Ishikawa (cell line): ENCODE measurements around the gene SAE1.

Source experiments
- CEBPB ChIP-seq: IDR thresholded peaks from 2 replicates; pipeline ENCODE4 v1.6.1; 2012
- CREB1 ChIP-seq: IDR thresholded peaks from 2 replicates; pipeline ENCODE4 v1.6.1; 2012; ENCODE audit warnings: low read depth
- EGR1 ChIP-seq: IDR thresholded peaks from 2 replicates; pipeline ENCODE4 v1.6.1; 2012
- EP300 ChIP-seq: IDR thresholded peaks from 2 replicates; pipeline ENCODE4 v1.6.1; 2012; ENCODE audit warnings: borderline replicate concordance
- FOXM1 ChIP-seq: IDR thresholded peaks from 2 replicates; pipeline ENCODE4 v1.6.1; 2012; ENCODE audit warnings: low read depth, borderline replicate concordance
- MAX ChIP-seq: IDR thresholded peaks from 2 replicates; pipeline ENCODE4 v1.6.1; 2012
- NFIC ChIP-seq: IDR thresholded peaks from 2 replicates; pipeline ENCODE4 v1.6.1; 2012
- RAD21 ChIP-seq: IDR thresholded peaks from 2 replicates; pipeline ENCODE4 v1.6.1; 2012; ENCODE audit warnings: low read depth
- REST ChIP-seq: IDR thresholded peaks from 2 replicates; pipeline ENCODE4 v1.6.1; 2012; ENCODE audit warnings: low read depth, mild to moderate bottlenecking
- TAF1 ChIP-seq: IDR thresholded peaks from 2 replicates; pipeline ENCODE4 v1.6.1; 2012; ENCODE audit warnings: low read depth, mild to moderate bottlenecking
- TCF12 ChIP-seq: IDR thresholded peaks from 2 replicates; pipeline ENCODE4 v1.6.1; 2012; ENCODE audit warnings: low read depth
- TEAD4 ChIP-seq: IDR thresholded peaks from 2 replicates; pipeline ENCODE4 v1.6.1; 2012
- USF1 ChIP-seq: IDR thresholded peaks from 2 replicates; pipeline ENCODE4 v1.6.1; 2012
- YY1 ChIP-seq: IDR thresholded peaks from 2 replicates; pipeline ENCODE4 v1.6.1; 2012; ENCODE audit warnings: low read depth
- ZBTB7A ChIP-seq: IDR thresholded peaks from 2 replicates; pipeline ENCODE4 v1.6.1; 2012; ENCODE audit warnings: low read depth

Gene SAE1

GRCh38 chr19:47096100-47096704, 34.4 kb upstream of the SAE1 start:
- no peak; the same call in 1 of the 2 replicates for TF ChIP-seq ZBTB7A
- TF ChIP-seq TEAD4: peak; percentile 45; the same call in 1 of the 2 replicates
- peak; percentile 26; the same call in 1 of the 2 replicates for TF ChIP-seq CEBPB
- TF ChIP-seq RAD21: no peak; the same call in 1 of the 2 replicates
- TF ChIP-seq USF1: peak; percentile 91
- peak; percentile 57; the same call in 1 of the 2 replicates for TF ChIP-seq FOXM1
- peak; percentile 88 for TF ChIP-seq TCF12
- peak; percentile 84 for TF ChIP-seq MAX
- no peak for TF ChIP-seq REST
- 0 out of 2 replicates have a peak, but pooled peaks have one; percentile 19 for TF ChIP-seq TAF1
- TF ChIP-seq NFIC: peak; percentile 96
- peak; percentile 64 for TF ChIP-seq EGR1
- peak; percentile 85 for TF ChIP-seq EP300

GRCh38 chr19:47096721-47097120, 33.9 kb upstream of the SAE1 start:
- TF ChIP-seq USF1: peak; percentile 57
- TF ChIP-seq RAD21: no peak

- TF ChIP-seq TCF12: no peak
- no peak for TF ChIP-seq EP300
- no peak for TF ChIP-seq MAX
- no peak for TF ChIP-seq RAD21
- no peak for TF ChIP-seq TEAD4
- no peak for TF ChIP-seq YY1
- TF ChIP-seq USF1: no peak
- no peak for TF ChIP-seq TAF1
- TF ChIP-seq CEBPB: no peak
- no peak for TF ChIP-seq EGR1
- TF ChIP-seq CREB1: no peak
- no peak for TF ChIP-seq NFIC
- TF ChIP-seq ZBTB7A: no peak
- no peak for TF ChIP-seq FOXM1
- TF ChIP-seq REST: no peak
Observed at GRCh38 chr19:47097396-47098201, 33.0 kb upstream of the SAE1 start.

GRCh38 chr19:47098608-47099007, 32.0 kb upstream of the SAE1 start:
- TF ChIP-seq FOXM1 (no peak), MAX (no peak), TAF1 (no peak), EP300 (no peak), USF1 (no peak), TEAD4 (no peak), YY1 (no peak), REST (no peak), CREB1 (no peak), ZBTB7A (no peak), CEBPB (no peak)
